HG02678 (cell line): ENCODE data around the gene RAD51B.
"Not testable (repeated sequence)": the region's sequence is repeated elsewhere in the genome, so short reads cannot be mapped to it uniquely, and the experiment has no call there.

ENCODE experiments used
- ATAC-seq: cut with Tn5 transposase; IDR thresholded peaks from one replicate; pipeline ENCODE4 v1.9.1; 2021; ENCODE audit warnings: mild to moderate bottlenecking, moderate library complexity; ENCODE audit not compliant: unreplicated experiment

The RAD51B gene

GRCh38 chr14:68106456-68106855 lies 286.9 kb downstream of the RAD51B start:
- ATAC-seq, result no peak

DNA sequence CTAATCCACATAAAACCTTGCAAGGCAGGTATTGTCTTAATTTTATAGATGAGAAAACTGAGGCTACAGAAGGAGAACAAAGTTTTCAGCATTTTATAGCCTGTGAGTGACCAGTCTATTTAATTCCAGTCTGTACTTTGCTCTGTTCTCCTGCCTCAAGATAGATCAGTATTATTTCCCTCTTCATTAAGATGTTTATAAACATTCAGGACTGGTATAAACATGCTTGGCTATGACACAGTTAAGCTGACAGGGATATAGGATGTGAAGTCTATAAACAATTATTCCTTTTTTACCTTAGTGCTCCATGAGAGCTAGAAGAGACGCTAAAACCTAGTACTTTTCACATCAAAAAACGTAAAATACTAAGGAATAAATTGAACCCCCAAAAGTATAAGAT lies 287.3 kb downstream of the RAD51B start:
- no peak for ATAC-seq

- no peak for ATAC-seq
Measured at GRCh38 chr14:68109132-68109900, 289.7 kb downstream of the RAD51B start.

DNA sequence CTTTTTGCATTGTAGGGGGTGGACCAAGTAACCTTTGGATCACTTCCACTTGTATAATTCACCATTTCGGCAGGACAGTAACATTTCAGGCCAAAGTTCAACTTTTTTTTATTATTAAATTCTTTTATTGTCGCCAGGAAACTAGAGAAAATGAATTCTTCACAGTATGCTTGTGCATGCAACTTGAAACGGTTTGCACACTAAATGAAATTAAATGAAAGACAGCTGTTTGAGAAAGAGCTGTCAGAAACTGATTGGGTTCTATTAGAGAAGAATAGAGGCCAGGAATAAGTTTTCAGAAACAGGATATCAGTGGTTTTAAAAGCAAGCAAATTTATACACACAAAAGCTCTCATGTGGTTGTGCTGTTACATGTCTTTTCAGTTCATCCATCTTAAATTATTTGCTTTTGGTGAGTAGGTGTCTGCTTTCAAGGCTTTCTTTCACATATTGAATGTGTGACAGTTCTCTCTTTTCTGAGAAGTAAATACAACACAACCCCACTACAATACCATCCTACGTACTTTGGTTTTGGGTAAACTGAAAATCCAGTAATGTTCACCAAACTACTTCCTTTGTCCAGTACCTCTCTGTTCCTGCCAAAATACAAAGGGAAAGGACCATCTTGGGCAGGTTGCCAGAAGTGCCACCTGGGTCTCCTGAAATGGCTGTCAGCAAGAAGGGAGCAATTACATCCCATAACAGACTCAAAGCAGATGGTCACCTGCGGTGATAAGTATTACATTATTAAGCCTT lies 291.7 kb downstream of the RAD51B start:
- ATAC-seq, result no peak

- no peak for ATAC-seq
Measured at GRCh38 chr14:68111853-68112270, 292.3 kb downstream of the RAD51B start.

GRCh38 chr14:68112442-68112841 lies 292.9 kb downstream of the RAD51B start:
- ATAC-seq, result no peak

DNA sequence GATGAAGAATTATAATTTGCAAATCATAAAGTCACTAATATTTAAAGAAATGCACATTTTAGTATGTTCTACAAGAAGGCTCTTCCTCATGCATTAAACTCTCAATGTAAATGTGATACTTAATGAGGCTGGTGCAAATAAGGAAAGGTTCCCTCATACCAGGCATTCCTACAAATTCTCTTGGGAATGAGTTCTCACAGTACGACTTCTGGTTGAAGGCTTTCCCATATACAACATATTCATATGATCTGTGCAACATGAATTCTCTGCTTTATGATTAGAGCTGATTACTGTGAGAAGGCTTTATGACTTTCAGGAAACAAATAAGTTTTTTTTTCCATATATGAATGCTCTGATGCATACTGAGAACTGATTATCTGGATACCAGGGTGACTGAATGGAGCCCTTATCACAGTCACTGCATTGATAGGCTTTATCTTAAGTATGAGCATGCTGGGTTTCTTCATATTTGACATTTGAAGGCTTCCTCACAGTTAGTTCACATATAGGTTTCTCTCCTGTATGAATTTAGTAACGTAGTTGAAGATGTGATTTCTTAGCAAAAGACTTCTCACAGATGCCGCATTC lies 293.9 kb downstream of the RAD51B start:
- ATAC-seq, result no peak

DNA sequence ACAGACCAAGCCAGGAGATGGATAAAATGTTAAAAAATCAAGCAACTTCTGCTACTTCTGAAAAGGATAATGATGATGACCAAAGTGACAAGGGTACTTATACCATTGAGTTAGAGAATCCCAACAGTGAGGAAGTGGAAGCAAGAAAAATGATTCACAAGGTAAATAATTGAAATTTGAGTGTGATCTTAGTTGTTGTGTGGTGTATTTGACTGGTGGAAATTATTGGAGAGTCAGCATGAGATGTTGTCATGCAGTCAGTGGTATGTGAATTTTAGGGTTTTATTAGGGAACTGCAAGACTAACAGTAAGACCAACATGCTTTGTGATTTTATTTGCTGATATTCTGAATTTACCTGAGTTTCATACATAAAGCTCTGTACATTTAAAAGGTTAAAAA lies 296.4 kb downstream of the RAD51B start:
- not testable (repeated sequence) for ATAC-seq

- ATAC-seq, result no peak
Measured at GRCh38 chr14:68122651-68123050, 303.1 kb downstream of the RAD51B start.

- no peak for ATAC-seq
Measured at GRCh38 chr14:68124050-68124449, 304.5 kb downstream of the RAD51B start.

DNA sequence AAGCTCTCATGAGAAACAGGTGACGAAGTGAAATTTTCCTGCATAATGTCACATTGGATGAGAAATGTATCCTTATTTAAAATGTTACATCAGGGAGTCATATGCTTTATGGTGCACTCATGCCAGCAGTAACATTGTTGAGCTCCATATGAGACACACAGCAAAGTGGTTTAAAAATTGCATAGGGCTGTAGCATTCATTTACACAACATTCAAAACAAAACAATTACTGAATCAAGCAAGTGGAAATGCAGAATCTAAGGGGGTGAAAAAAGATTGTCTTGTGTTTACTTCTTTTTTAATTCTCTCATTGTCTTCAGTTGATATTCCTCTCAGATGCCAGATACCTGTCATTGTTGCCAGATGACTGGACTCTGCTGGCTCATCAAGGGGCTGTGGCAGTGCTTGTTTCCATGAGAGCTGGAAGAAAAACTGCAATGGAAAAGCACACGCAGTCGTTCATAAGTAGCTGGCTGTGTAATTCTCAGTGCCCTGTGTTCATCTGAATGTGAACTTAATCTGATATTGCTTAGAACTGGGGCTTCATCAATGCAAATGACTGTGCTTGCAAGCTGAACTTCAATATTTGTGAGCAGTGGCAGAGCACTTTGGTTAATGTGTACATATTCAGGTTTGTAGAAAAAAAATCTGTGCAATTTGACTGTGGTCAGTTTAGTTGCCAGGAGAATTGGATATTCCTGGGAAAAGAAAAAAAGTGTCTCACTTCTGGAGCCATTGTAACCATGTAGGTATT lies 305.6 kb downstream of the RAD51B start:
- ATAC-seq, result no peak

DNA sequence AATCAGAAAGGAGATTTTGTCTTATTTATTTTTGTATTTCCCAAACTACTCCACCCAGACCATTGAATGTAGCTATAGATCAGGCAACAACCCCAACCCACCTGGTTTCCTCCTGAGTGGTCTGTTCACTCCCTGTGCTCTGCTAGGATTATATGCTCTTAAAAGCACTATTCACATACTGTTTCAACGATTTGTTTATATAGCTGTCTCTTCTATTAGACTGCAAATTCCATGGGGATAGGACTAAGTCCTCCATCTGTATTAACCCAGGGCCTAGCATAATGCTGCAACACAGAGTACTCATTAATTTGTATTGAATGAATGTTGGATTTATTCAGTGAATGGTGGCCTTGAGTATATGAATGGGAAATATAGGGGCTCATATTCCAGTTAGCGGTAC lies 307.6 kb downstream of the RAD51B start:
- no peak for ATAC-seq

GRCh38 chr14:68131907-68132306 lies 312.3 kb downstream of the RAD51B start:
- ATAC-seq, result no peak

DNA sequence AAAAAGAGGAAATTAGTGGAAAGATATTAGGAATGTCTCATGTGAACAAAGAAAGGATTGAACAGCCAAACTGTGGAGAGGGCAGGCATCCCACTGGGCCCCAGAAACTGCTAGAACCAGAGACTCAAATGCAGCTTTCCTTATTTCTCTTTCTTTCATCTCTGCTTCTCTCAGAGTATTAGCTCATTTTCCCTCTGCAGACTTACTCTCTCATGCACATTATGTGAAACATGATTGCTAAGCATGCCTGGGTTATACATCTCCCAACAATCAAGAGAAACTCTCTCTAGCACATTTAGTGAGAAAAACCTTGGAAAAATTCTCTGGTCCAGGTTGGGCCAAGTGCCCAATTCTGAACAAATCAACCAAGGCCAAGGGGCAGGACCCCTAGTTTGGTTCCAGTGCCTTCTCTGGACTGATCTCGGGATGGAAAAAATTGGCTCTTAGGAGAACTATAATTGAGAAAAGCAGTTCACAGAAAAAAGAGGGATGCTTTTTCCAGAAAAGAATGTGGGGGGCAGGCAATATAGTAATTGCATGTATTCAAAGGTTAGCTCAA lies 313.1 kb downstream of the RAD51B start:
- ATAC-seq, result no peak

DNA sequence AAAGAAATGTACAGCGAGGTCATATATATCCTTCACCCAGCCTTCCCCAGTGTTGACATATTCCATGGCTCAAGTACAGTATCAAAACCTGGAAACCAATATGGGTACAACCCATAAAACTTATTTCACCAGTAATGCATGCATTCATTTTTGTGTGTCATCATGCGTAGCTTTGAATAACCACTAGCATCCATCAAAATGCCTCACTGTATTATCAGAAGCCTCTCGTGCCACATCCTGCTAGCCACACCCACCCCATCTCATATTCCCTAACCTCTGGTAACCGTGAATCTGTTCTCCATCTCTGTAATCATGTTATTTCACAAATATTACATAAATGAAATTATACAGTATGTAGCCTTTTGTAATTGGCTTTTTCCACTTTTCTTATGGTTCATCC lies 314.3 kb downstream of the RAD51B start:
- no peak for ATAC-seq

DNA sequence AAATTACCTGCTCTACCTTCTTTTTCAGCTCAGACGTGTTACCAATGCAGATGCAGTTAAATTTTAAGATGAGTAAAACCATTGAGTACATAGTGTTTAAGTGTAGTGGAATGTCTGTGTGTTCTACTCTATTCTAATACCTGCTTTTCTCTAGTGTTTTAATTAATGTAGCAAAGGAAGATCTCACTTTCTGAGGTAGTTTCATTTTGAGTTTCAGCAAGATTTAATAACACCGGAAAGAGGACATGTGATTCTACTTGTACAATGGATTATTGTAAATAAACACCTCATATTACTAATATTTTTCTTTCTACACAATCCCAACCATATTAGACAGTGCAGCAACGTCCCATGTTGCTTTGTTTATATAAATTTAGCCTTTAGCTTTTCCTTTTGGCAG lies 315.4 kb downstream of the RAD51B start:
- no peak for ATAC-seq

DNA sequence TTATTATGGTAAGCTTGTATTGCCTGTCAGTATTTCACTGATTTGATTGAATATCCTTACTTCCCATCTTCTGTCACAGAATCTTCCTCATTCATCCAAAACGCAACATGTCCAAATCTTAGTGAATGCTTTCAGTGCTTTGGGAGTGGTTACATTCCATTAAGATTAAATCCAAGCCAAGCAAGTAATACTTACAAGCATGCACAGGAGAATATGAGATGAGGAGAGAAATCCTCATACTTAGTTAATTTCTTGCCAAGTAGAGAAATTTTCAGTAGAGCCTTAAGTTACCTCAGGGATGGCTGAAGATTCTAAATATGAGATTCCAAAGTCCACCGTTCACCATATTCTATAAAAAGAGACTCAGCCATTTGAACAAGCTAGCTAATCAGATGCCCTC lies 316.0 kb downstream of the RAD51B start:
- ATAC-seq, result no peak

DNA sequence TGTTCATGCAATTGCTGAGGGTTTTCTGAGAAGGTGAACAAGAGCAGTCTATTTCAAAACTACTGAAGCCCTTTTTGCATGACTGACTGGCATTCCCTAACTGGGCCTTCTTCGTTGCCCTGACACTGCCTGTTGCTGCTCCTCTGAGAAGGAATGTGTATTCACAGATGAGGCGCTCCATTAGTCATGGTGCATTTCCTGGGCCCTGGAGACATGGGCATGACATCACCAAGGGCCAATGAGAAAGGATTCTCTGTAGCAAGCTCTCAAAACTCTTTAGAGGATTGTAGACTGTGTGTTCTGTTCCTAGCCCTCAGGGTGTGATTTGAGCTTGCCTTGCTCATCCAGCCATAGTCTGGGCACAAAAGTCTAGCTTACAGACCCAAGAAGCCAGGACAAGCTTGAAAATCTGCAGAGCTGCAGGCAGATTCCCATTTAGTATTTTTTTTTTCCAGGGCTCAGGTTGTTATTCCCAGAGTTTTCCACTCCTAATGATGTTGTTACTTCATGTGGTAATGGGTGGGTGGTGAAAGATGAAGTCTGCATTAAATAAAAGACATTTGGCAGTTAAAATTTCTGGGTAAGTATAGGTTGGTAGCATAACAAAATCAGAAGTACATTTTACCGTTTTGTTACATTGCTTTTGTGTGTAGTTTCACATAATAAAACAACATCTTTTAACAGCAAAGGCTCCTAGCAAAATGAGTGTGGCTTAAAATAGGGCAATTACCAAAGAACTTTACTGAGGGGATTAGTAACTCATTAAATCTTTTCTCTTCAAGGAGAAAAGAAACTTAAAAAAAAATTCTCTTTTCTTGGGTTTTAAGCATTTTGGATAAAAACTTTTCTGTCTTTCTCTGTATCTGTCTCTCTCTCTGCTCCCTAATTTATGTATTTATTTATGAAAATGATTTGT lies 318.4 kb downstream of the RAD51B start:
- ATAC-seq, result no peak

DNA sequence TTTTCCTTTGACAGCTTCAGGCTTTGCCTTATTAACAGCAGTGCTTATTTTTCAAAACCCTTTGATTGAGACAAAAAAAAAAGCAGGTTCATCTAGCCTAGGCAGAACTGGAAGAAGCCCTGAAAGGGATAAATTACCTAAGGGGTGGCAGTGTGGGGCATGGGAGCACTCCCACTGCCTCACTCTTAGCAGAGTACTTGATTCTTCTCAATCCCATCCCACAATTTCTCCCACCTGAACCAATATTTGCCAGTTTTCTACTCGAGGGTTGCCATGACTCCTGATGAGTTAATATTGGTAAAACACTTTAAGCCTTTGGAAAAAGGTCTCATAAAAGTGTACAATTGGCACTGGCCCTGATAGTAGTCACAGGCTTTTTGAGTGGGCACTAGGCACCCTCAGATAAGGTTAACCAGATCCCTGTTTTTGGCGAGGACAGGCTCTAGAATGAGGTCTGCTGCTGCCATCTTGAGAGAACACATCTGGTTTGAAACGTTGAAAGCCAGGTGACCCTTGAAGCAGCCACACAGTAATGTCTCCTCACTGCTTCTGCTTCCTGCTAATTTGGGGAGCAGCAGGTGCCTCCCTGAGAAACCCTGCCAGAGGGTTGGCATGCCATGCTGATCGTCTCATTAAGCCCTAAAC lies 320.0 kb downstream of the RAD51B start:
- ATAC-seq, result no peak
